Kidney tubule cell (primary cell): ENCODE results near the gene AKAP7.
"Not testable (repeated sequence)": the region's sequence is repeated elsewhere in the genome, so short reads cannot be mapped to it uniquely, and the experiment has no call there.

ENCODE experiments used
- DNase-seq: peaks from one replicate; pipeline ENCODE4 v3.0.0-alpha.2; 2018; ENCODE audit warnings: low spot score

The AKAP7 gene

DNA sequence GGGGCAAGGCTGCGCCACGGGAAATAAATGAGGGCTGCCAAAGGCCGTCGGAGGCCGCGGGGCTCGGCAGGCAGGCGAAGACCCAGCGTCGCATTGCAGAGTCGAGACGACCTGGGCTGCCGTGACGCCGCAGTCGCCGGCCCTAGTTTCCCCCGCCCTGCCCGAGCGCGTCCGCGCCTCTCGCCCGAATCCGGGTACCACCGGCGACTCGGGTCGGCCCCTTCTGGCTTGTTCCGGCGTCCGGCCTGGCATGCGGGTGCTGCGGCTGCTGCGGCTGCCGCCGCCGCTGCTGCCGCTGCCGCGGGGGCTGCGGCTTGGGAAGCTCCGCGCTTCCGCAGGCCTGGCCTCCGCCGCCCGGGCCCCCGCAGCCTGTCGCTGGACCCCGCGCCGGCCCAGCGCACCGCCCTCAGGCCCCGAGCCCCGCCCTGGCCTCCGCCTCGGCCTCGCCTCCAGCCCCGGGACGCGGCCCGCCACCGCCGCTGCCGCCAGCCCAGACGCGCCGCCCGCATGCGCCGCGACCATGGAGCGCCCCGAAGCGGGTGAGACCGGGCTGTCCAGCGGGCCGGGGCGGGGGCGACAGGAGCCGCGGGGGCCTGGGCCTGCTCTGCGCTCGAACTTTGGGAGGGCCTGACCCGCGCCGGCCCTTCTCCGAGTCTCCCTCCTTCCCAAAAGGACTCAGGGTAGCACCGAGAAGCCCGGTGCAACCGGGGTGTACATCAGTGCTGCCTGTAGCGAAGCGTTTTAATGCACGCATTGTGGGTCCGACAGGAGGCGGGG lies at the start of gene AKAP7:
AKAP7 (plus strand) TSS at position 224 of the 777 bp plus-strand sequence; CDS start at position 521, 297 bp downstream.
- DNase-seq, result peak; percentile 72

- not testable (repeated sequence) for DNase-seq
Observed at GRCh38 chr6:131090339-131090738, 44.9 kb upstream of the AKAP7 start.

- not testable (repeated sequence) for DNase-seq
Observed at GRCh38 chr6:131091944-131092343, 43.3 kb upstream of the AKAP7 start.

- DNase-seq, result no peak
Observed at GRCh38 chr6:131093334-131093733, 41.9 kb upstream of the AKAP7 start.

DNA sequence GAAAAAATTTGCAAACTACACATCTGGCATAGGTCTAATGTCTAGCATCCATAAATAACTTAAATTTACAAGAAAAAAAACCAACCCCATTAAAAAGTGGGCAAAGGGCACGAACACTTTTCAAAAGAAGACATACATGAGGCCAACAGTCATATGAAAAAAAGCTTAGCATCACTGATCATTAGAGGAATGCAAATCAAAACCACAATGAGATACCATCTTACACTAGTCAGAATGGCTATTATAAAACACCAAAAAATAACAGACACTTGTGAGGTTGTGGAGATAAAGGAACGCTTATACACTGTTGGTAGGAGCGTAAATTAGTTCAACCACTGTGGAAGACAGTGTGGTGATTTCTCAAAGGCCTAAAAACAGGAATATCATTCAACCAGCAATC lies 38.5 kb upstream of the AKAP7 start:
- DNase-seq, result no peak

DNA sequence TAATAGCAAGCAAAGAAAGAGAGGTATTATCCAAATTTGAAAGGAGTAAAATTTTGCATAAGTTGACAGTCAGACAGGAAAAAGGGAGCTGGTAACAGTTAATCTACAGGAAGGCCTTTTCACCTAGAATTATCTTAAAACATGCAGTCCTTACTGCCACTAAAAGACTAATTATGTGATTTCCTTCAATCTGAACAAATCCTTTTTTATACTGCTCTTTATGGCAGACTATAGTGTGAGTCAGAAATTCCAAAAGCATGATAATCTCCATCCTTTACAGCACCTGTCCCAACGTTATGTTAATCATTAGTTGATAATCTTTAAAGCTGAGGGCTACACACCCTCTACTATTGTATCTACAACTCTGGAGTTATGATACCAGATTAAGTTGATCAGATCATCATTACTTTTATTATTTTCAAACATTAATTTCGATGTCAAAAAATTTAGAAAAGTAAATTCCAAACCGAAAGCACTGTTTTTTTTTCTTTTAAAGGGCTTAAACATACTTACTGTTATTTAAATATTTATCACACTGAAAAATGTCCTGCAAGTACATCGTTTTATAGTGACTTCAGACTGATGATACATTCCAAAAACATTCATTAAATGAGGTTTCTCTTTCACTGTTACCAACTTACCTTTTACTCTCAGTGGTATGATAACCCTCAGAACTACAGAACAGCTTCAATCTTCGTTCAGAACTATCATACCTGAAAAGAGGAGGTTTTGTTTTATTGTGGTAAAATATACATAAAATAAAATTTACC lies 33.2 kb upstream of the AKAP7 start:
- DNase-seq, result peak; percentile 92

GRCh38 chr6:131103296-131103695 lies 32.0 kb upstream of the AKAP7 start:
- DNase-seq, result no peak

DNA sequence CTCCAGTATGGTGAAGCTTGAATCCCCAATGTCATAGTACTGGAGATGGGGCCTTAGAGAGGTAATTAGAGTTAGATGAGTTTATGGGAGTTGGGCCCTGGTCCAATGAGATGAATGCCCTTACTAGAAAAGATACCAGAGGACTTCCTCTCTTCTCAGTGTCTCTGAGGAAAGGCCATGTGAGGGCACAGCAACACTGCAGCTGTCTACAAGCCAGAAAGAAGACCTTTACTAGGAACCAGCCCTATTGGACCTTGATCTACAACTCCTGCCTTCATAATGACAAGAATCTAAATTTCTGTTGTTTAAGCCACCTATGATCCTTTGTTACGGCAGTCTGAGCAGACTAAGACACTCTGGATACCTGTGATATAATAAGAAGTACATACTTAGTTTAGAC lies 31.4 kb upstream of the AKAP7 start:
- no peak for DNase-seq

GRCh38 chr6:131107151-131107550 lies 28.1 kb upstream of the AKAP7 start:
- DNase-seq, result peak; percentile 72

- DNase-seq, result no peak
Observed at GRCh38 chr6:131112249-131112648, 23.0 kb upstream of the AKAP7 start.

- peak; percentile 61 for DNase-seq
Observed at GRCh38 chr6:131115651-131116050, 19.6 kb upstream of the AKAP7 start.

- DNase-seq, result no peak
Observed at GRCh38 chr6:131116321-131116720, 18.9 kb upstream of the AKAP7 start.

DNA sequence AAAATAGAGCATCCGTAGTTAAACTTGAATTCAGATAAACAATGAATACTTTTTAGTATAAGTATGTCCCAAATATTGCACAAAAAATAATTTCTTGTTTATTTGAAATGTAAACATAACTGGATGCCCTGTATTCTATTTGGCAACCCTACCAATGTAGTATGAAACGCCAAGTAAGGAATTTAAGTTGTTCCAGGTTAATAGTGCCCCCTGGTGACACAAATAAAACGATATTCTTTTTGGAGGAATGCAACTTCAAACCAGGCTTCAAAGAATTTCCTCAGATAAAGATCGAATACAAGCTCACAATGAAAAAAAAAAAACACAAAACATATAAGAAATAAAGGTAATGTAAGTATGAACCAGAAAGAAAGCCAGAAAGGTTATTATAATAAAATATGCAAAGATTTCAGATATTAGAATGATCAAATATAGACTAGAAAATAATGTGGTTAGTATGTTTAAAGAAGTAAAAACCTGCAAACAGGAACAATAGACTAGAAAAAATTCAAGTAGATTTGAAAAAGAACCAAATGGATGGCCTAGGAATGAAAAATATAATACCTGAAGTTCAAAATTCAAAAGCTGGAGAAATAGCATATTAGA lies 18.4 kb upstream of the AKAP7 start:
- peak; percentile 67 for DNase-seq

GRCh38 chr6:131117878-131118277 lies 17.4 kb upstream of the AKAP7 start:
- no peak for DNase-seq

DNA sequence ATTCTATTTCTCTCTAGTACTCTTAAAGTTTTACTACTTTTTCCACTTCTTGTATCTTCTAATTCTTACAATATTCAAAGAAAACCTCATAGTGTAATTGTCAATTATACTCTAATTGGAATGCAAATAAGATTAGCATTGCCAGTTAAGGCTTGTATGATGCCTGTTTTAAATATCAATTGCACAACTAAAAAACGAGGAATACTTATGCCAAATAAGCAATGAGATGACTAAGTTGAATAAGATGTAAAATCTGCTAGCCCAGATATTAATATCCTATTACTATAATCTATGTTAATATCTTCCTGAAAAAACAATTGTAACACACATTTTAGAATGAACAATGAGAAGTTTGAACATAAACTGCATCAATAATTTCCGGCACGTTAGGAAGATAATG lies 13.3 kb upstream of the AKAP7 start:
- no peak for DNase-seq

DNA sequence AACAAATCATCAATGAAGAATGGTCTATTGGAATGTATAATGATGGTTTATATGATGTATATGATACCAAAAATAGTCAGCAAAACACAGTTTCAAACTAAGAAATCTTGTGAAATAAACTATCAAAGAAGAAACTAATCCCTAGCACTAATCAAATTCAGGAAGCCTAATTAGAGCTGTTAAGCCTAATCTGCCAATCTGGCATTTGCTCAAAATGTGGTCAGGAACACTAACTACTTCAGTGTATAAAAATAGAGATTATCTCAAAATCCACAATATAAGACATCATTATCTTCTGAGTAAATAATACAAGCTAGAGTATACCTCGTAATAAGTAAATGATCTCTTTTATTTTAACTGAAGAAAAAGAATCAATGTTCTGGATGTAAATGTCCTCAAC lies 12.8 kb upstream of the AKAP7 start:
- no peak for DNase-seq

GRCh38 chr6:131124336-131125071 lies 10.8 kb upstream of the AKAP7 start:
- no peak for DNase-seq

DNA sequence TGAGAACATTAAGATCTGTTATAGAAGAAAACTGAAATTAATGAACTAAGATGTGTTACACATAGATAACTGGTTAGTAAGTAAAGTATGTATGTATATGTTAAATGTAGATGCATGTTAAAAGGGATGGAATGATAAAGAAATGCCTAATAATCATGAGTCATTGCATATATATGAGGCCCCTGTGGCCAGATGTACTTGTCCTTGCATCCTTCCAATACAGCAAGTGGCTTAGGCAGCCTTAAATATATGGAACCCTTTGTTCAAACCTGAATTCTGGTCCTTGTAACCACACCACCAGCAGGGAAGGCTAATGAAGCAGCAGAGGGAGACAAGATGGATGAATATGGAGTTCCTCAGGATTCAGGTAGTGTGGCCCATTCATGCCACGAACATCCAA lies 9.8 kb upstream of the AKAP7 start:
- DNase-seq, result no peak

DNA sequence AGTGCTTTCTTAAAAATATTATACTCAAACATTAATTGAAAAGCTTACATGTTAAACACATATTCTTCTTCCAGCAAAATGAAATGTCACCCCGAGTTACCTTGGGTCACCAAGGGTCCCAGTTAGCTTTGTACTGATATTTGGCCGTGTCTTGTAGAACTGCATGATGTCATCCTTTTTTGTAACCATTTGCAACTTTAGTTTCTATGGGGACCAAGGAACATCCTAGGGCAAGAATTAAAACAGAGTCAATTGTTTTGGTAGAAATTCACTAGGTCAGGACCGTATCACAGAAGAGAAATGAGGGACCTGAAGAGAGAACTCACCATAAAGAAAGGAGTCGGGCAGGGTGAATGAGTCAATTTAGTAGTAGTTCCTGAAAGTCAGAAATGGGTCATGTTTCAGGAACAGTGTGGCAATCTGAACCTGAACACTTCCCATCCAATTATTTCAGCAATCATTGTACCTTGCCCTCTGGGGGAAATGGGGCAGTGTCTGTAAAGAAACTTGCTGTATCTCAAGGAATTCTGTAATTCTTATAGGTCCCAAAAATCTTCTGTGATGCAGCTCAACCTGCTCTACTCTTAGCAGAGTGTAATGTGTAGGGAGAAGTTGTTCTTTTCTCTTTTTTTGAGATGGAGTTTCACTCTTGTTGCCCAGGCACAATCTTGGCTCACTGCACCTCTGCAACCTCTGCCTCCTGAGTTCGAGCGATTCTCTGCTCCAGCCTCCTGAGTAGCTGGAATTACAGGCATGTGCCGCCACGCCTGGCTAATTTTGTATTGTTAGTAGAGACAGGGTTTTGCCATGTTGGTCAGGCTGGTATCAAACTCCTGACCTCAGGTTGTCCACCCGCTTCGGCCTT lies 5.3 kb upstream of the AKAP7 start:
- peak; percentile 34 for DNase-seq

DNA sequence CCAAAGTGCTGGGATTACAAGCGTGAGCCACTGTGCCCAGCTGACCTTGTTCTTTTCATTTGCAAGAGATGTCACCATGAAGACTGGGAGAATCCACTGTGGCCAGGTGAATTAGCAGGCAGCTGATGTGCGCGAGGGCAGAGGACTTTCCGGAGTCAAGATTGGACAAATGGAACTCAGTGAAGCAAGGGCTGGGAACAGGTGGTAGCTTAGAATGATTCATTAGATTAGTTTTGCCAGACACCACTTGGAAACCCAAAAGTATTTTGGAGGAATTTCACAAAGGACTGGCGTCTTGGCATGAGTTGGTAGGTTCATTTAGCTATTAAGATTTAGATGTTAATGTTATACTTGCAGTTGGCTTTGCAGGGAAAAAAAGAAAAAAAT lies 4.7 kb upstream of the AKAP7 start:
- peak; percentile 50 for DNase-seq

DNA sequence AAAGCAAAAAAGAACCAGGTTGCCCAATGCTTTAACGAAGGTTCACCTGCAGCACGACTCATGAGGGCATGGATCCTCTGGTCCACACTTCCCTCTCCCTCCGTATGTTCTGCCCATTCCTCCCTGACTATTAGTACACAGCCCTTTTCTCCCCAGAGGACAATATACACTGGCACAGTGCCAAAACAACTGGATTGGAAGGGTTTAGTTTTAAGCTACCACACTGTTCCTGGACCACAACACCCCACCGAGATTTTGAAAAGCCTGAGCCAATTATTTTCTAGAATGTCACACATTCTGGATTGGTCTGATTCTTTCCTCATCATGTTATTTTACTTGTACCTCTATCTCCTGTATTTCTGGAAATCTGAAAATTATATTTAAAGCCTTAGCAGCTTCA lies 2.9 kb upstream of the AKAP7 start:
- DNase-seq, result no peak
